Mucosa of descending colon (tissue), 3 donors: Measurements from ENCODE around the gene VWA8. TPM values are rescaled to one million over a fixed set of nuclear protein-coding genes. Genes with fewer than 3 reads are reported as not detected.
A peak's percentile ranks its signal among the peaks of the same experiment; 100 is the strongest.

Source experiments
- ATAC-seq: fragments of 200-7000 bp; cut with Tn5 transposase; one replicate; pipeline ENCODE4 v1.9.1; 2020; ENCODE audit warnings: mild to moderate bottlenecking, moderate library complexity
- DNase-seq, 3 donors: peaks; one replicate each; pipeline ENCODE4 v3.0.0-alpha.2; 2020
- H3K36me3 ChIP-seq: fragments of 200-600 bp; one replicate; pipeline ENCODE4 v1.8.0; 2021; ENCODE audit warnings: low read depth, mild to moderate bottlenecking
- H3K4me1 ChIP-seq: fragments of 200-600 bp; one replicate; pipeline ENCODE4 v1.8.0; 2021; ENCODE audit warnings: low read depth, mild to moderate bottlenecking
- H3K4me3 ChIP-seq: fragments of 200-600 bp; one replicate; pipeline ENCODE4 v1.8.0; 2021; ENCODE audit warnings: mild to moderate bottlenecking
- H3K9me3 ChIP-seq: fragments of 200-600 bp; one replicate; pipeline ENCODE4 v1.8.0; 2021; ENCODE audit warnings: mild to moderate bottlenecking
- intact Hi-C, 2 donors: fragments of 100-400 bp; cut with DNase I in 1 of 2; cut with micrococcal nuclease in 1 of 2; formaldehyde crosslinking; loops; one replicate each; pipeline versions ENCODE4 v1.11.0 to v1.11.1; 2022; cut with DNase I, micrococcal nuclease
- total RNA-seq, 3 donors: library from RNA; stranded (reverse); fragmentation: NEBNext Ultra II Directional in 2 of 3; extraction: Animal tissue kit (Norgen Biotek cat#: 25700) in 2 of 3; gene quantifications; one replicate each; pipeline versions ENCODE4 v1.2.1 to v1.2.4, GENCODE V29; 2021 to 2023
- TF ChIP-seq, protein P1 (sequence below): fragments of 200-600 bp; IDR thresholded peaks from one replicate; pipeline ENCODE4 v1.8.0; 2022; ENCODE audit warnings: antibody characterized with exemption, mild to moderate bottlenecking
- donor health status: DM: no; HTN: no; CAD: no; lungs with moderate emphysema.
- donor health status: DM: no; HTN: no; CAD: no.
- donor health status: DM: no; HTN: yes; CAD: no.

VWA8 gene
- total RNA-seq, 3 donors from 2014 or later: 19.1 to 31.5 (median 27.0) TPM

DNA sequence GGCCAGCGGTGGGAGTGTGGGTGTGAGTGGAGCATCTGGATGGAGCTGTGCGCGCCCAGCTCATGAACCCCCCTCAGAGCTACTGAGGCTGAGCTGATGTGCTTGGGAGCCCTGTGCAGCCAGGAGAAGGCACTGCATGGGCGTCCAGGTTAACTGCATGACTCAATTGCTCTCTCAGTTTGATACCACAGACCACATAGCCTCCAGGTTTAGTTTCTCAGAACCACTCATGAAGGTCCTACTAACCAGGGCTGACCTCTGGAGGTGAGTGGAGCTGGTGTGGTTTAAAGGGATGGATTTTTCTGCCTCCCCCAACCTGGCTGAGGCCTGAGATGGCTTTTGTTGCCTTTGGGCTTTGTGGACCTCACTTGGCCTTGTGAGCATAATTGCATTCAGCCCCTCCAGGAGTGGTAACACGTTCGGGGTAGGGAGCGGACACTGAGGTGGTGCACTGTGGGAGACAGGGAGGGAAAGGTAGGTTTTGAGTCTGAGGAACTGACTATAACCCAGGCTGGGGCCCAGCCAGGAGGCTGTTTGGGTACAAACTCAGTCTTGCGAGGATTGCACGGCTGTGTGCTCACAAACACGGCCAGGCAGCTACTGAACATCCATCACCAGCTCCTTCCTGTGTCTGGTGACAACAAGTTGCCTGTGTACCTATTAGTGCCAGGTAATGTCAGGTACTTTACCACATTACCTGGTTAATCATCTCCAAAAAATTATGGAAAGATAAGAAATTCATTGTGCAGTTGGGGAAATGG, 406.1 kb downstream of the VWA8 start:
- no peaks in the 10 kb centered on the region for H3K4me1 ChIP-seq
- no peaks in the 10 kb centered on the region for H3K9me3 ChIP-seq
- intact Hi-C loops: no loop called here
- TF ChIP-seq, protein P1, sequence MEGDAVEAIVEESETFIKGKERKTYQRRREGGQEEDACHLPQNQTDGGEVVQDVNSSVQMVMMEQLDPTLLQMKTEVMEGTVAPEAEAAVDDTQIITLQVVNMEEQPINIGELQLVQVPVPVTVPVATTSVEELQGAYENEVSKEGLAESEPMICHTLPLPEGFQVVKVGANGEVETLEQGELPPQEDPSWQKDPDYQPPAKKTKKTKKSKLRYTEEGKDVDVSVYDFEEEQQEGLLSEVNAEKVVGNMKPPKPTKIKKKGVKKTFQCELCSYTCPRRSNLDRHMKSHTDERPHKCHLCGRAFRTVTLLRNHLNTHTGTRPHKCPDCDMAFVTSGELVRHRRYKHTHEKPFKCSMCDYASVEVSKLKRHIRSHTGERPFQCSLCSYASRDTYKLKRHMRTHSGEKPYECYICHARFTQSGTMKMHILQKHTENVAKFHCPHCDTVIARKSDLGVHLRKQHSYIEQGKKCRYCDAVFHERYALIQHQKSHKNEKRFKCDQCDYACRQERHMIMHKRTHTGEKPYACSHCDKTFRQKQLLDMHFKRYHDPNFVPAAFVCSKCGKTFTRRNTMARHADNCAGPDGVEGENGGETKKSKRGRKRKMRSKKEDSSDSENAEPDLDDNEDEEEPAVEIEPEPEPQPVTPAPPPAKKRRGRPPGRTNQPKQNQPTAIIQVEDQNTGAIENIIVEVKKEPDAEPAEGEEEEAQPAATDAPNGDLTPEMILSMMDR: no peak
- H3K36me3 ChIP-seq: no peaks in the 10 kb centered on the region
- peak; percentile 50 for ATAC-seq
- no peak for DNase-seq
- no peak overlapping the region for H3K4me3 ChIP-seq

DNA sequence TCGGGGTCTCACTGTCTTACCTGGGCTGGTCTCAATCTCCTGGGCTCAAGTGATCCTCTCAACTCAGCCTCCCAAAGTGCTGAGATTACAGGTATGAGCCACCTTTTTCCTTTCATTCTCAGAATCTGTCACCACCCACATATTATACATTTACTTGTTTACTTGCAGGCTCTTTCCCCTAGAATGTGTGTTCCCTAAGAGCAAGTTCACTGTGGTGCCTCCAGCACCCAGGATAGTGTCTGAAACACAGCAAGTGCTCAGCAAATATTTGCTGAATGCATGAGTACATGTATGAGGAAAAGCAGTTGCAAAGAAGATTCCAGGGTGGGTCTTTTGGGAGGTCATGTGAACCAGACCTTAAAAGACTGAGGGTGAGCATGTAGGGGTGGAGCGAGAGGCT, 406.7 kb downstream of the VWA8 start:
- TF ChIP-seq, protein P1: no peak
- ATAC-seq (no peak), DNase-seq (no peak)
- no peaks in the 10 kb centered on the region for H3K9me3 ChIP-seq
- intact Hi-C loops: no loop called here
- no peaks in the 10 kb centered on the region for H3K4me1 ChIP-seq
- H3K4me3 ChIP-seq: no peak overlapping the region
- no peaks in the 10 kb centered on the region for H3K36me3 ChIP-seq

DNA sequence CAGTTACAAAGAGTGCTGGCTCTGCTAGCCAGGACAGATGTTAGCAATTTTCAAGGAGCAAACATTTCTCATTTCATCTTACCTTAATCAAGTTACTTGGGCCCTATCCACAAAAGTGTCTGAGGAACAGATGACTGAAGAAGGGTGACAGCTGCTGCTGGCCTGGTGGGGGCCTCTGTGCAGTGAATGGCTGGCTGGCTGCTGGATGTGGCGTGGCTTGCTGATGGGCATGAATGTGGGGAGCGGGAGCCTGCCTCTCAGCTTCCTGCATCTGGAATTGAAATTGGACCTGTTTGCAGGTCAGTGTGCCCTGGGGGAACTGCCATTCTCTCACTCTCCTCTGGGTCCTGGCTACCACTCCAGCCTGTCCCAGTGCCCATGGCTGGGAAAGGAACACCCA, 408.9 kb downstream of the VWA8 start:
- H3K36me3 ChIP-seq: no peaks in the 10 kb centered on the region
- H3K4me3 ChIP-seq: no peak overlapping the region
- intact Hi-C loops: no loop called here
- H3K4me1 ChIP-seq: no peaks in the 10 kb centered on the region
- no peak for DNase-seq
- TF ChIP-seq, protein P1: no peak
- ATAC-seq: no peak
- no peaks in the 10 kb centered on the region for H3K9me3 ChIP-seq

DNA sequence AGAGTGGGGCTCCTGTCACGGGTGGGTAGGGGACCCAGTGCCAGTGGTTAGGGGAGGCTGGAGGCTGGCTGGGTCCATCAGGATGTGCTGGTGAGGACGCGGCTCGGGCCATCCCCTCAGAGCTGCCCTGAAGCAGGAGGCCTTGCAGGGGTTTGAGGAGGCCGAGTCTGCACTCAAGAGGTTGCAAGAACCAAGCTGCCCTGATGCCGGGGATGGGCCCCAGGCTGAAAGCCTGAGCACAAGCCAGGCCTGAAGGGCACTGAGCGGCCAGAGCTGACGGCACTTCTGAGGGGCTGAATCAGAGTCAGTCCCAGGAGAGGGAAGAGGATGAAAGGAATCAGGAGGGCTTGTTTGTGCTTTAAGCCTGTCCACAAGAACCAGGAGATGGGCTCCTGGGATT, 410.6 kb downstream of the VWA8 start:
- H3K36me3 ChIP-seq: no peaks in the 10 kb centered on the region
- TF ChIP-seq, protein P1: no peak
- DNase-seq: no peak
- no peaks in the 10 kb centered on the region for H3K9me3 ChIP-seq
- intact Hi-C loops: no loop called here
- no peaks in the 10 kb centered on the region for H3K4me1 ChIP-seq
- ATAC-seq: no peak
- H3K4me3 ChIP-seq: no peak overlapping the region

DNA sequence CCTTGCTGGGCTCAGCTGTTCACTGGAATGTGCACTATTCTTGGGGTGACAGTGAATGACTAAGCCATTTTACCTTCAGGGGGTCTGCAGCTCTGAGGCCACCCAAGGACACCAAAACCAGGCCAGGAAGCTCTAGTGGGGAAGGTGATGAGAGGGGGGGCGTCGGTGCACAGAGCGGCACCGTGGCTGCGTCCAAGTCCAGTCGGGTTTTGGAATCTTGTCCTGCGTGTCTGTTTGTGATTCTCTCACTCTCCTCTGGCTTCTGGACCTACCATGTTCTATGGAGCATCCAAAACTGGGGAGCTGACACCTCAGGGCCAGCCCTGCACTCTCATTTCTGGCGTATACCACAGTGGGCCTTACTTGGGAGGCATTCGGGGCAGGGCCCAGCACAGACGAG, 411.4 kb downstream of the VWA8 start:
- DNase-seq (no peak), ATAC-seq (no peak)
- no peaks in the 10 kb centered on the region for H3K9me3 ChIP-seq
- H3K36me3 ChIP-seq: no peaks in the 10 kb centered on the region
- intact Hi-C loops: no loop called here
- H3K4me1 ChIP-seq: no peaks in the 10 kb centered on the region
- H3K4me3 ChIP-seq: no peak overlapping the region
- TF ChIP-seq, protein P1: no peak

DNA sequence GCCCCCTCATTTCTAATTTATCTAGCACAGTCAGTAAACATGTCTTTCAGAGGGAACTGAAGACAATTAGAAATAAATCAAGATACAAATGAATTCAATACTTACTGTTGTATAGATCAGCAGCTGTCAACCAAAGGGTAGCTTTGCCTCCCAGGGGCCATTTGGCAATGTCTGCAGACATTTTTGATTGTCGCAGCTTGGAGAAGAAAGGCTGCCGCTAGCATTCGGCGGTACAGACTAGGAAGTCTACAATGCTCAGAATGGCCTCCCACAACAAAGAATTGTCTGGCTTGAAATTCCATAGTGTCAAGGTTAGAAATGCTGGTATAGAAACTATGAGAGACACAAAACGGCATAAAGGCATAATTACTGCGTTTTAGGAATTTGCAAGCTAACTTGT, 412.0 kb downstream of the VWA8 start:
- H3K9me3 ChIP-seq: no peaks in the 10 kb centered on the region
- no peaks in the 10 kb centered on the region for H3K36me3 ChIP-seq
- ATAC-seq (no peak), DNase-seq (no peak)
- TF ChIP-seq, protein P1: no peak
- intact Hi-C loops: no loop called here
- no peak overlapping the region for H3K4me3 ChIP-seq
- H3K4me1 ChIP-seq: no peaks in the 10 kb centered on the region
